ENCODE data around the gene PDE1C. TPM values are rescaled to one million over a fixed set of nuclear protein-coding genes. Genes with fewer than 3 reads are reported as not detected.

PDE1C gene
- total and polyA plus RNA-seq, 4 experiments from 2014 or later = not detected

DNA sequence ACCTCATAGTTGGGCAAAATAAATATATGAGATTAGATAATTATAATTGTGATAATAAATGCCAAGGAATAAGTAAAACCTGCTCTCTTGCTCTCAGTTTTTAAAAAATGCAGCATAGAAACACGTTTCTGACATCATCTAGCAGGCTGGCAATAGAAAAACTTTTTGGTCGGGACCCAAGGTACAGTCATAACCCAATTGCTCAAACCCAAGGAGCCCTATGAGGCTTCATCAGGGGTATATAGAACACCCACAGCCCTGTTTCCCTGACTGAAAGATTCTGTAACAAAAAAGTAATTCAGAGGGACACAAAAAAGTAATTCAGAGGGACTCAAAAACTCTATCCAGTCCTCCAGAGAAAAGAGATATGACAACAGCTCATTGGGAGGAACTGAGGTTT, 3.8 kb downstream of the PDE1C start:
- no peak for DNase-seq
- H3K4me3 ChIP-seq (ENCODE audit: low read length in 2 of 2) = no peak overlapping the region
- Mint-ChIP-seq H3K36me3 (no peaks in the 10 kb centered on the region), H3K4me3 (no peak overlapping the region), H3K4me1 (peaks cover 0 to 1% (median 0%) of the 10 kb centered on the region in 4 donors), H3K27me3 (peaks cover 6% of the 10 kb centered on the region in 2 donors), H3K9me3 (peaks cover 0 to 10% (median 2%) of the 10 kb centered on the region in 8 donors), H3K27ac (no peak overlapping the region)
- CTCF ChIA-PET (ENCODE audit: partially characterized antibody) = no interaction called here
- no peaks in the 10 kb centered on the region for H3K9me3 ChIP-seq (ENCODE audit: control insufficient read depth in 1 of 2, low read length in 2 of 2)
- H3K36me3 ChIP-seq (ENCODE audit: insufficient read depth, low read length) = no peaks in the 10 kb centered on the region
- no peaks in the 10 kb centered on the region for H3K27me3 ChIP-seq (ENCODE audit: insufficient read depth, low read length)
- H3K4me1 ChIP-seq (ENCODE audit: insufficient read depth, low read length) = no peaks in the 10 kb centered on the region
- no peak overlapping the region for H3K27ac ChIP-seq (ENCODE audit: low read depth, low read length)
- intact Hi-C loops (cut with micrococcal nuclease) = no loop called here
- POLR2A ChIA-PET (ENCODE audit: partially characterized antibody) = no interaction called here

DNA sequence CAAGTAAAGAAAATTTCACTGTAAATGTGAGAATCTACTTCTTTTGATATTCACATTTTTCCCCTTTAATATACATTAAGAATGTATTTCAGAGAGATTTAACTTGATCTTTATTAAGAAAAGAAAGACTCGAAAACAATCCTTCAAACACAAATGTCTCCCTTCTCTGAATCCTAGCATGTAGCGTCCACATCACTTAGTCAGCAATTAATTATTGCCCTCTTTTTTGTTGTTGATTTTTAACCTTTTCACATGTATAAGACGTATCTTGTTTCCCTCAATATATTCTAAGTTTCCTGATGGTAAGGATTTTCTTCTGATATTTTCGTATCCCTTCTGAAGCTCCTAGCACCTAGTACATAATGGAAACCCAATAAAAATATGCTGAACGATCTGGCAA, 6.6 kb downstream of the PDE1C start:
- DNase-seq = no peak
- Mint-ChIP-seq H3K27me3 (peaks cover 0 to 2% of the 10 kb centered on the region in 2 donors), H3K4me1 (no peaks in the 10 kb centered on the region), H3K36me3 (no peaks in the 10 kb centered on the region), H3K4me3 (no peak overlapping the region), H3K9me3 (peaks cover 0 to 5% (median under 1%) of the 10 kb centered on the region in 8 donors), H3K27ac (no peak overlapping the region)
- intact Hi-C loops (cut with micrococcal nuclease) = no loop called here
- Histone ChIP-seq H3K27me3 (ENCODE audit: insufficient read depth, low read length) (no peaks in the 10 kb centered on the region), H3K9me3 (ENCODE audit: control insufficient read depth in 1 of 2, low read length in 2 of 2) (no peaks in the 10 kb centered on the region), H3K4me1 (ENCODE audit: insufficient read depth, low read length) (no peaks in the 10 kb centered on the region), H3K36me3 (ENCODE audit: insufficient read depth, low read length) (no peaks in the 10 kb centered on the region), H3K4me3 (ENCODE audit: low read length in 2 of 2) (no peak overlapping the region), H3K27ac (ENCODE audit: low read depth, low read length) (no peak overlapping the region)
- CTCF ChIA-PET (ENCODE audit: partially characterized antibody) = no interaction called here
- POLR2A ChIA-PET (ENCODE audit: partially characterized antibody) = no interaction called here

DNA sequence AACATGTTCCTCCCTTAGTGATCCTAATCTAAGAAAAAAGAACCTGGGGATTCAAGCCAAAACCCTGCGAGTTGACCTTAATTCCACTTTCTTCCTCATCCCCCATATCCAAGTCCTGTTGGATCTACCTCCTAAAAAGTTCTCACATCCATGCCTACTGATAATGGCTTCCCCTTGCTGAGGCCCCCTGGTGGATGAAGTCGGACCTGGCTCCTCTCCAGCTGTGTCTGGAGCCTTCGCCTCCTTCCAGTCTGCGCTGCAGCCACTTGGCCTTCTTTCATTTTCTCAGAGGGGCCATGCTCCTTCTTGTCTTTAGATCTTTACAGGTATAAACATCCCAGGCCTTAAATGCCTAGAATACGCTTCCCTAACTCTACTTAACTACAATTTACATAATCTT, 8.1 kb downstream of the PDE1C start:
- Histone ChIP-seq H3K27ac (ENCODE audit: low read depth, low read length) (no peak overlapping the region), H3K9me3 (ENCODE audit: control insufficient read depth in 1 of 2, low read length in 2 of 2) (no peaks in the 10 kb centered on the region), H3K27me3 (ENCODE audit: insufficient read depth, low read length) (no peaks in the 10 kb centered on the region), H3K4me1 (ENCODE audit: insufficient read depth, low read length) (no peaks in the 10 kb centered on the region), H3K4me3 (ENCODE audit: low read length in 2 of 2) (no peak overlapping the region), H3K36me3 (ENCODE audit: insufficient read depth, low read length) (no peaks in the 10 kb centered on the region)
- no peak overlapping the region for H3K4me3 Mint-ChIP-seq
- no peak for DNase-seq
- no peaks in the 10 kb centered on the region for H3K36me3 Mint-ChIP-seq
- CTCF ChIA-PET (ENCODE audit: partially characterized antibody) = no interaction called here
- peaks cover 0 to 8% (median 3%) of the 10 kb centered on the region in 8 donors for H3K9me3 Mint-ChIP-seq
- no peaks in the 10 kb centered on the region for H3K4me1 Mint-ChIP-seq
- POLR2A ChIA-PET (ENCODE audit: partially characterized antibody) = no interaction called here
- no peak overlapping the region for H3K27ac Mint-ChIP-seq
- H3K27me3 Mint-ChIP-seq = no peaks in the 10 kb centered on the region
- intact Hi-C loops (cut with micrococcal nuclease) = no loop called here

DNA sequence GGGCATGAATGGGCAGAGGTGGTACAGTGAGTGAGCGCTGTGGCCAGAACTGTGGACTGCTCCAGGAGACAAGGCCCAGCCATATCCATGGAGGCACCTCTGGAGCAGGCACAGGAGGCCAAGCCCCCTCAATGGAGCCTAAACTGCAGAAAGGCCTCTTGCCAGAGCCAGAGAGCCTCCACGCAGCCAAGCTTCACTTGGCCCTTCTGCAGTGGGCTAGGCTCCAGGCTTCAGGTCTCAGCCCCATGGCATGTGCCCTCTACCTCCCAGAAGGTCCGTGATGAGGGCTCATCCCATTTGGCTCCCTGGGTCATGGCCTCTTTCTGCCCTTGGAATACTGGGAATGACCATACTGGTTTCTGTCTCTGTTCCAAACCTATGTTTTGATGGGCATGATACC, 8.9 kb downstream of the PDE1C start:
- Mint-ChIP-seq H3K27ac (no peak overlapping the region), H3K4me3 (no peak overlapping the region), H3K27me3 (no peaks in the 10 kb centered on the region), H3K36me3 (no peaks in the 10 kb centered on the region), H3K9me3 (peaks cover 0 to 8% (median 3%) of the 10 kb centered on the region in 8 donors), H3K4me1 (no peaks in the 10 kb centered on the region)
- H3K9me3 ChIP-seq (ENCODE audit: control insufficient read depth in 1 of 2, low read length in 2 of 2) = no peaks in the 10 kb centered on the region
- no peak overlapping the region for H3K27ac ChIP-seq (ENCODE audit: low read depth, low read length)
- CTCF ChIA-PET (ENCODE audit: partially characterized antibody) = no interaction called here
- no peaks in the 10 kb centered on the region for H3K36me3 ChIP-seq (ENCODE audit: insufficient read depth, low read length)
- POLR2A ChIA-PET (ENCODE audit: partially characterized antibody) = no interaction called here
- H3K4me3 ChIP-seq (ENCODE audit: low read length in 2 of 2) = no peak overlapping the region
- H3K27me3 ChIP-seq (ENCODE audit: insufficient read depth, low read length) = no peaks in the 10 kb centered on the region
- intact Hi-C loops (cut with micrococcal nuclease) = no loop called here
- no peaks in the 10 kb centered on the region for H3K4me1 ChIP-seq (ENCODE audit: insufficient read depth, low read length)
- no peak for DNase-seq

DNA sequence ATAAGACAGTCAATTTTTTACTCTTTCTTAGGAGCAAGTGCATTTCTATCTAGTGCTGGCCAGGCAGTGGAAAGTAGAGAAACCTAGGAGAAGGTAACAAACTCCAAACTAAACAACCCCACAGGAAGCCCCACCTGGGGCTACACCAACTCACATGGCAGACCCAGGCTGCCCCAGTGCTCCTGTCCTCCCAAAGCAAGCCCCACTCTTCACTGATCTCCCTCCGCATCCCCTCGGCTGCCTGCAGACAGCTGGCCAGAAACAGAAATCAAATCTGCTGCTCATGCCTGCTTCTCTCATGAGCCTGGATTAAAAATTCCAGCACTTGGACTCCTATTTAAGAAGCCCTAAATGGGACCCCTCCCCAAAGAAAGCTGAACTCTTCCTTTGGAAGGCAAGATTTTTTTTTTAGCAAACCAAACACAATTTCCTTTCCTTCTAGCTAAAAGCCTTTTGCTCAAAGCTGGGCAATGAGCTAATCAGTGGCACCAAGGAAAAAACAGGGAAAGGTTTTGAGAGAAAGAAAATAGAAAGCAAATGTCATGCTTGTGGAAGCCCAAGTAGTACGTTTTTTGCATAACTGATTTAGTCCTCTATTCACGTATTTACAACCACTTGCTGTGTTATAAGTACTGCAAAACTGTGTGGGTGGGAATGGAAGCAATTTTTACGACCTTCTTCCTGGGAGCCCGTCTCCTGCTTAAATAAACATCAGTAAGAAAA, 10.8 kb downstream of the PDE1C start:
- H3K4me3 Mint-ChIP-seq = no peak overlapping the region
- ChIA-PET POLR2A (ENCODE audit: partially characterized antibody) (no interaction called here), CTCF (ENCODE audit: partially characterized antibody) (no interaction called here)
- DNase-seq = no peak
- Histone ChIP-seq H3K27ac (ENCODE audit: low read depth, low read length) (no peak overlapping the region), H3K9me3 (ENCODE audit: control insufficient read depth in 1 of 2, low read length in 2 of 2) (no peaks in the 10 kb centered on the region), H3K4me1 (ENCODE audit: insufficient read depth, low read length) (no peaks in the 10 kb centered on the region), H3K27me3 (ENCODE audit: insufficient read depth, low read length) (no peaks in the 10 kb centered on the region), H3K36me3 (ENCODE audit: insufficient read depth, low read length) (no peaks in the 10 kb centered on the region), H3K4me3 (ENCODE audit: low read length in 2 of 2) (no peak overlapping the region)
- no peak overlapping the region for H3K27ac Mint-ChIP-seq
- H3K27me3 Mint-ChIP-seq = no peaks in the 10 kb centered on the region
- no peaks in the 10 kb centered on the region for H3K36me3 Mint-ChIP-seq
- peaks cover 0 to 8% (median 3%) of the 10 kb centered on the region in 8 donors for H3K9me3 Mint-ChIP-seq
- intact Hi-C loops (cut with micrococcal nuclease) = no loop called here
- no peaks in the 10 kb centered on the region for H3K4me1 Mint-ChIP-seq

DNA sequence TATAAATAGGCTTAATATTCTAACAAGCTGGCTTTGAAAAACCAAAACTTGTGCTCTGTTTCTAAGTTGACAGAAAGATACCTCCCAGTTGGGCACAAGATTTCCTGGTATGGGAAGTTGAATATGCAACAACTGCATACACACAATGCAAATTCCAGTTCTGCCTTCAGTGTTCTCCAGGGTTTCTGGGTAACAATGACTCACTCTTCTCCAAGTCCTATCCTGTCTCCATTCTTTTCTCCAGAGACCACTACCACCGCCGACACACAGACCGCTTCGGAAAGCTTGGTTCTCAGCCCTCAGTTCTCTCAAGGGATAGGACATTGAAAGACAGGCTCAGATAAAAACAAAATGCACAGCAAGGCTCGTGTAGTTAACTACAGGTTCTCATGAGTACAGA, 12.2 kb downstream of the PDE1C start:
- DNase-seq = no peak
- Histone ChIP-seq H3K4me1 (ENCODE audit: insufficient read depth, low read length) (no peaks in the 10 kb centered on the region), H3K4me3 (ENCODE audit: low read length in 2 of 2) (no peak overlapping the region), H3K27me3 (ENCODE audit: insufficient read depth, low read length) (no peaks in the 10 kb centered on the region), H3K27ac (ENCODE audit: low read depth, low read length) (no peak overlapping the region), H3K36me3 (ENCODE audit: insufficient read depth, low read length) (no peaks in the 10 kb centered on the region), H3K9me3 (ENCODE audit: control insufficient read depth in 1 of 2, low read length in 2 of 2) (no peaks in the 10 kb centered on the region)
- H3K27me3 Mint-ChIP-seq = no peaks in the 10 kb centered on the region
- POLR2A ChIA-PET (ENCODE audit: partially characterized antibody) = no interaction called here
- no peaks in the 10 kb centered on the region for H3K4me1 Mint-ChIP-seq
- H3K36me3 Mint-ChIP-seq = no peaks in the 10 kb centered on the region
- CTCF ChIA-PET (ENCODE audit: partially characterized antibody) = no interaction called here
- no peak overlapping the region for H3K4me3 Mint-ChIP-seq
- intact Hi-C loops (cut with micrococcal nuclease) = no loop called here
- H3K9me3 Mint-ChIP-seq = peaks cover 0 to 8% (median 4%) of the 10 kb centered on the region in 8 donors
- no peak overlapping the region for H3K27ac Mint-ChIP-seq

DNA sequence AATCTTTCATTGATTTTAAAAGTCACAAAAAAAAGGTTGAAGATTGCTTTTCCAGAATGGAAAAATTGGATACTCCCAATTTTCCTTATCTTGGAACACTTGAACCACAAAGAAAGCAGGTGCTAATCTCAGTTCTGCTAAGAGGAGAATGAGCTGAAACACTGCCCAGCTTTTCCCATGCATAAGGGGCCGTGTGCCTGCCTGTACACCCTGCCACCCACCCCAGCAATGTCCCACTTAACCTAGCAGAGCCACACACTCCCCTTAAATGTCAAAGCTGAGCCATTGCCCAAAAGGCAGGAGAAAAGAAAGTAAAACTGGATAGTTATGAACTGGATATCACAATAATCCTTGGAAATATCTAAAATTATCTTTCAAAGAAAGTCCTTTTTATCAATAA, 13.4 kb downstream of the PDE1C start:
- intact Hi-C loops (cut with micrococcal nuclease) = no loop called here
- DNase-seq = no peak
- Histone ChIP-seq H3K9me3 (ENCODE audit: control insufficient read depth in 1 of 2, low read length in 2 of 2) (no peaks in the 10 kb centered on the region), H3K27me3 (ENCODE audit: insufficient read depth, low read length) (no peaks in the 10 kb centered on the region), H3K36me3 (ENCODE audit: insufficient read depth, low read length) (no peaks in the 10 kb centered on the region), H3K4me3 (ENCODE audit: low read length in 2 of 2) (no peak overlapping the region), H3K4me1 (ENCODE audit: insufficient read depth, low read length) (no peaks in the 10 kb centered on the region), H3K27ac (ENCODE audit: low read depth, low read length) (no peak overlapping the region)
- no peak overlapping the region for H3K27ac Mint-ChIP-seq
- POLR2A ChIA-PET (ENCODE audit: partially characterized antibody) = no interaction called here
- H3K9me3 Mint-ChIP-seq = peaks cover 0 to 5% (median 4%) of the 10 kb centered on the region in 8 donors
- CTCF ChIA-PET (ENCODE audit: partially characterized antibody) = no interaction called here
- H3K36me3 Mint-ChIP-seq = no peaks in the 10 kb centered on the region
- H3K4me1 Mint-ChIP-seq = no peaks in the 10 kb centered on the region
- no peak overlapping the region for H3K4me3 Mint-ChIP-seq
- H3K27me3 Mint-ChIP-seq = no peaks in the 10 kb centered on the region

DNA sequence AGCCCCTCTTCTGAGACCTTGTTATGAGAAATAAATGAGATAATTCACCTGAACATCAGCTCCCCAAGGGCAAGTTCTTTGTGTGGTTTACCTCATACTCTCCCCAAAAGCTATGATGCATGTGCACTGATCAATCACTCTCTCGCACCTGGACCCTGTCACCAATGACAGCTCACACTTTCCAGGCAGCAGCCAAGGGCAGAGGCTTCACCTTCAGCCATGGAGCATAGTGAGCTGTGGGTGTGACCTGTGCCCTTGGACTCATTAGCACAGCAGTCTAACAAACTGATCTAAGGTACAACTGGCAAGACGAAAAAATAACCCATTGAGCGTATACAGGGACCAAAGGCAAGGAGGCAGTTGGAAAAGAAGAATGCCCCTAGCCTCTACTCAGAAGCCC, 17.0 kb downstream of the PDE1C start:
- POLR2A ChIA-PET (ENCODE audit: partially characterized antibody) = no interaction called here
- H3K36me3 ChIP-seq (ENCODE audit: insufficient read depth, low read length) = no peaks in the 10 kb centered on the region
- no peak overlapping the region for H3K27ac Mint-ChIP-seq
- H3K4me3 Mint-ChIP-seq = no peak overlapping the region
- no peaks in the 10 kb centered on the region for H3K27me3 Mint-ChIP-seq
- no peak for DNase-seq
- CTCF ChIA-PET (ENCODE audit: partially characterized antibody) = no interaction called here
- no peaks in the 10 kb centered on the region for H3K27me3 ChIP-seq (ENCODE audit: insufficient read depth, low read length)
- H3K9me3 Mint-ChIP-seq = peaks cover 0 to 12% (median 4%) of the 10 kb centered on the region in 8 donors
- no peak overlapping the region for H3K27ac ChIP-seq (ENCODE audit: low read depth, low read length)
- H3K4me1 ChIP-seq (ENCODE audit: insufficient read depth, low read length) = no peaks in the 10 kb centered on the region
- H3K9me3 ChIP-seq (ENCODE audit: control insufficient read depth in 1 of 2, low read length in 2 of 2) = no peaks in the 10 kb centered on the region
- no peaks in the 10 kb centered on the region for H3K36me3 Mint-ChIP-seq
- no peak overlapping the region for H3K4me3 ChIP-seq (ENCODE audit: low read length in 2 of 2)
- no peaks in the 10 kb centered on the region for H3K4me1 Mint-ChIP-seq
- intact Hi-C loops (cut with micrococcal nuclease) = no loop called here
